ENCODE measurements around the gene GLRA1. TPM values are rescaled to one million over a fixed set of nuclear protein-coding genes. Genes with fewer than 3 reads are reported as not detected.

The GLRA1 gene
- total and polyA plus RNA-seq, 4 donors, result not detected

DNA sequence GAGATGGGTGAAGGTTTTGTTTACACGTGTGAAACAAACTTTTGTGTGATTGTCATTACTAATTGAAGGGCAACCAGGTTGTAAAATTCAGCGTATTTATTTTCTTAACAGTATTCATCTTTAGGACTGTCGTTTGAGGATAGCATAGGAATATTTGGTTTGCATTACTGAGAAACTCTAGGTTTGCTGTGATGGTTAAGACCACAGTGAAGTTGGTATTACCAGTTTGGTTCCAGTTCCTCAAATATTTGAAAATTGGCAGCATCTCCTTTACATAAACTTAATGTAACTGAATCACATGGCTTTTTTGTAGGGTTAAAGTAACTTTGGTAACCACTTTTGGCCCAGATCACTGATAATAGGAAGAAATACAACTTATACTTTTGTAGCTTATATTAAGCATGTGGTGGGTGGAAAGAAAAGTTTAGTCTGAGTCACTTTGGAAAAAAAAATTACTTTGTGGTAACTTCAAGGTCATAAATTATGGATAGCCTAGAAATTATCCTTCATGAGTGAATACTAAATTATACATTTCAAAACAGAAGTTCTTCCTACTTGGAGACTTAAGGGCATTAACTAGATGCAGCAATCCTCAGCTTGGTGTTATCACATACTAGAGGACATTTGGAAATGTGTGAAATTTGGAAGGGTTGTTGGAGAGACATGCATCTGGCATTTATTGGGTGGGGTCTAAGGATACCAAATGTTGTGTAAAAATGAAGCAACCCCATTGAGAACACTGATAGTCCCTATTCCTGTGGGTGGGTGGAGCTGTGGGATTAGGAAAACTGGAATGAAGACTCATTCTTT lies 119.0 kb downstream of the GLRA1 start:
- TF ChIP-seq EGR1 (IDR thresholded peaks at IDR 0.05; ENCODE audit: low read depth in 2 of 2), result no peak
- TF ChIP-seq SP1 (IDR thresholded peaks at IDR 0.05), result no peak
- no peak for TF ChIP-seq FOXA1 (IDR thresholded peaks at IDR 0.05)
- no peak for TF ChIP-seq HNF4A (conservative IDR thresholded peaks at IDR 0.05)
- TF ChIP-seq JUND (IDR thresholded peaks at IDR 0.05), result no peak
- TF ChIP-seq HNF4G (IDR thresholded peaks at IDR 0.05), result no peak
- TF ChIP-seq ATF3 (IDR thresholded peaks at IDR 0.05), result no peak
- no peak for TF ChIP-seq GABPA (IDR thresholded peaks at IDR 0.05 in 1 of 2, conservative IDR thresholded peaks at IDR 0.05 in 1 of 2)
- no peak for TF ChIP-seq TAF1 (conservative IDR thresholded peaks at IDR 0.05)
- TF ChIP-seq, protein P1, sequence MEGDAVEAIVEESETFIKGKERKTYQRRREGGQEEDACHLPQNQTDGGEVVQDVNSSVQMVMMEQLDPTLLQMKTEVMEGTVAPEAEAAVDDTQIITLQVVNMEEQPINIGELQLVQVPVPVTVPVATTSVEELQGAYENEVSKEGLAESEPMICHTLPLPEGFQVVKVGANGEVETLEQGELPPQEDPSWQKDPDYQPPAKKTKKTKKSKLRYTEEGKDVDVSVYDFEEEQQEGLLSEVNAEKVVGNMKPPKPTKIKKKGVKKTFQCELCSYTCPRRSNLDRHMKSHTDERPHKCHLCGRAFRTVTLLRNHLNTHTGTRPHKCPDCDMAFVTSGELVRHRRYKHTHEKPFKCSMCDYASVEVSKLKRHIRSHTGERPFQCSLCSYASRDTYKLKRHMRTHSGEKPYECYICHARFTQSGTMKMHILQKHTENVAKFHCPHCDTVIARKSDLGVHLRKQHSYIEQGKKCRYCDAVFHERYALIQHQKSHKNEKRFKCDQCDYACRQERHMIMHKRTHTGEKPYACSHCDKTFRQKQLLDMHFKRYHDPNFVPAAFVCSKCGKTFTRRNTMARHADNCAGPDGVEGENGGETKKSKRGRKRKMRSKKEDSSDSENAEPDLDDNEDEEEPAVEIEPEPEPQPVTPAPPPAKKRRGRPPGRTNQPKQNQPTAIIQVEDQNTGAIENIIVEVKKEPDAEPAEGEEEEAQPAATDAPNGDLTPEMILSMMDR (IDR thresholded peaks at IDR 0.05; ENCODE audit: low read depth, low read length, missing input control), result no peak
- TF ChIP-seq YY1 (IDR thresholded peaks at IDR 0.05), result no peak
- TF ChIP-seq, protein P2, sequence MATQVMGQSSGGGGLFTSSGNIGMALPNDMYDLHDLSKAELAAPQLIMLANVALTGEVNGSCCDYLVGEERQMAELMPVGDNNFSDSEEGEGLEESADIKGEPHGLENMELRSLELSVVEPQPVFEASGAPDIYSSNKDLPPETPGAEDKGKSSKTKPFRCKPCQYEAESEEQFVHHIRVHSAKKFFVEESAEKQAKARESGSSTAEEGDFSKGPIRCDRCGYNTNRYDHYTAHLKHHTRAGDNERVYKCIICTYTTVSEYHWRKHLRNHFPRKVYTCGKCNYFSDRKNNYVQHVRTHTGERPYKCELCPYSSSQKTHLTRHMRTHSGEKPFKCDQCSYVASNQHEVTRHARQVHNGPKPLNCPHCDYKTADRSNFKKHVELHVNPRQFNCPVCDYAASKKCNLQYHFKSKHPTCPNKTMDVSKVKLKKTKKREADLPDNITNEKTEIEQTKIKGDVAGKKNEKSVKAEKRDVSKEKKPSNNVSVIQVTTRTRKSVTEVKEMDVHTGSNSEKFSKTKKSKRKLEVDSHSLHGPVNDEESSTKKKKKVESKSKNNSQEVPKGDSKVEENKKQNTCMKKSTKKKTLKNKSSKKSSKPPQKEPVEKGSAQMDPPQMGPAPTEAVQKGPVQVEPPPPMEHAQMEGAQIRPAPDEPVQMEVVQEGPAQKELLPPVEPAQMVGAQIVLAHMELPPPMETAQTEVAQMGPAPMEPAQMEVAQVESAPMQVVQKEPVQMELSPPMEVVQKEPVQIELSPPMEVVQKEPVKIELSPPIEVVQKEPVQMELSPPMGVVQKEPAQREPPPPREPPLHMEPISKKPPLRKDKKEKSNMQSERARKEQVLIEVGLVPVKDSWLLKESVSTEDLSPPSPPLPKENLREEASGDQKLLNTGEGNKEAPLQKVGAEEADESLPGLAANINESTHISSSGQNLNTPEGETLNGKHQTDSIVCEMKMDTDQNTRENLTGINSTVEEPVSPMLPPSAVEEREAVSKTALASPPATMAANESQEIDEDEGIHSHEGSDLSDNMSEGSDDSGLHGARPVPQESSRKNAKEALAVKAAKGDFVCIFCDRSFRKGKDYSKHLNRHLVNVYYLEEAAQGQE (IDR thresholded peaks at IDR 0.05), result no peak
- Histone ChIP-seq H3K4me1 (ENCODE audit: control insufficient read depth in 4 of 4, insufficient read depth in 4 of 4, low read length in 3 of 4) (no peaks in the 10 kb centered on the region), H3K9ac (ENCODE audit: low read depth in 1 of 2, low read length in 2 of 2) (no peak overlapping the region), H3K27me3 (ENCODE audit: control insufficient read depth in 4 of 4, insufficient read depth in 4 of 4, low read length in 3 of 4) (no peaks in the 10 kb centered on the region), H3K36me3 (ENCODE audit: control insufficient read depth in 4 of 4, insufficient read depth in 3 of 4, low read depth in 1 of 4, low read length in 3 of 4) (peaks cover 12 to 49% (median 38%) of the 10 kb centered on the region in 4 donors), H3K27ac (ENCODE audit: low read depth in 1 of 2, low read length in 2 of 2) (no peak overlapping the region), H3K9me3 (ENCODE audit: control insufficient read depth in 4 of 4, low read length in 3 of 4) (no peaks in the 10 kb centered on the region), H3K4me3 (ENCODE audit: low read depth in 1 of 3, low read length in 3 of 3) (no peak overlapping the region)
- 96% methylated on average over 3 of the region's 3 CpGs for WGBS
- DNase-seq (ENCODE audit: low spot score), result no peak

- Histone ChIP-seq H3K4me3 (ENCODE audit: low read depth in 1 of 3, low read length in 3 of 3) (no peak overlapping the region), H3K9me3 (ENCODE audit: control insufficient read depth in 4 of 4, low read length in 3 of 4) (no peaks in the 10 kb centered on the region), H3K27me3 (ENCODE audit: control insufficient read depth in 4 of 4, insufficient read depth in 4 of 4, low read length in 3 of 4) (no peaks in the 10 kb centered on the region), H3K36me3 (ENCODE audit: control insufficient read depth in 4 of 4, insufficient read depth in 3 of 4, low read depth in 1 of 4, low read length in 3 of 4) (peaks cover 19 to 75% (median 66%) of the 10 kb centered on the region in 4 donors), H3K9ac (ENCODE audit: low read depth in 1 of 2, low read length in 2 of 2) (no peak overlapping the region), H3K4me1 (ENCODE audit: control insufficient read depth in 4 of 4, insufficient read depth in 4 of 4, low read length in 3 of 4) (no peaks in the 10 kb centered on the region), H3K27ac (ENCODE audit: low read depth in 1 of 2, low read length in 2 of 2) (no peak overlapping the region)
- 78% methylated on average over 2 of the region's 2 CpGs for WGBS
- TF ChIP-seq HNF4G (IDR thresholded peaks at IDR 0.05) (no peak), ATF3 (IDR thresholded peaks at IDR 0.05) (no peak), NR2F2 (IDR thresholded peaks at IDR 0.05) (no peak), RAD21 (IDR thresholded peaks at IDR 0.05) (no peak), GABPA (IDR thresholded peaks at IDR 0.05 in 1 of 2, conservative IDR thresholded peaks at IDR 0.05 in 1 of 2) (no peak), TAF1 (conservative IDR thresholded peaks at IDR 0.05) (no peak), HNF4A (conservative IDR thresholded peaks at IDR 0.05) (no peak), YY1 (IDR thresholded peaks at IDR 0.05) (no peak), FOXA1 (IDR thresholded peaks at IDR 0.05) (no peak)
- no peak for DNase-seq (ENCODE audit: low spot score)
These were observed 124.1 kb downstream of the GLRA1 start for GRCh38 chr5:151800532-151800931.

Data from liver (tissue), 9 donors.